ENCODE data around the gene PSMD12.

DNA sequence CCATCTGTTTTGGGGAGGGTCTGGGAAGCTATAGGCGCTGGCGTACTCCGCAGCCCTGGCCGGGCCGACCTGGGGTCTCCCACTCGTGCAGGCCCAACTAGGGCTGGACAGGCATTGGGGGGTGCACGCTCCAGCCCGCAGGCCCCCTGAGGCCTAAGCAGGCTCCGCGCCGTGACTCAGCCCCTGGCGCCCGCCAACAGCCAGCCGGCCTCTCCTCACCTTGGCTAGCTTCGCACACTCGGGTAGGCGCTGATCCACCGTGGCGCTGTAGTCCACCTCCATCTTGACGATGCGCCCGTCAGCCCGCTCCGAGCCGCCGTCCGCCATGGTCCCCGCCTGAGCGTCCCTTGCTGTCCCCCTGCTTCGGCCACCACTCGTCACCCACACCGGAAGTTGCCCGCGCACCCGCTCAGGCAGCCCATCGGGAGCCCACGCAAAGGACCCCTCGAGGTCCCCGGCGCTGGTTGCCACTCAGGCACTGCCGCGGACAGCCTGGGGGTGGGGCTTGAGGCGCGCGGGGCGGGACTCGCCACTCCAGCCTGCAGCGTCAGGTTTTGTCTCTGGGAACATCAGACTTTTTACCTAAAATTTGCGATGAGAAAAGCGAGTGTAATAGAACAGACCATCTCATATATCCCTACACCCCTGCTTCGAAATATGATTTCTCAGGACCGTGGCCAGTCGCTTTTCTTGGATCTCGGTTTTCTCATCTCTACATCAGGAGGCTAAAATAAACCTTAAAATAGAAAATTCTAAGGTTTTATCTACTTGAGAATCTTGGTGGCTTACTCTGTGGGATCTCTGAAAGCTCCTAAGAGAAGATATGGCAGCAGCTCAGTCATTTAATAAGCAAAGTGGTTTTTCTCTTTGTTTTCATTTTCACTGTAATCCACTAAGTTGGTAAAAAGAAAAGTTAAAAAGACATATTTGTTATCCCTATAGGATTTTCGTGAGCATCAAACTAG lies at the start of gene PSMD12:
- TF ChIP-seq, protein P1, sequence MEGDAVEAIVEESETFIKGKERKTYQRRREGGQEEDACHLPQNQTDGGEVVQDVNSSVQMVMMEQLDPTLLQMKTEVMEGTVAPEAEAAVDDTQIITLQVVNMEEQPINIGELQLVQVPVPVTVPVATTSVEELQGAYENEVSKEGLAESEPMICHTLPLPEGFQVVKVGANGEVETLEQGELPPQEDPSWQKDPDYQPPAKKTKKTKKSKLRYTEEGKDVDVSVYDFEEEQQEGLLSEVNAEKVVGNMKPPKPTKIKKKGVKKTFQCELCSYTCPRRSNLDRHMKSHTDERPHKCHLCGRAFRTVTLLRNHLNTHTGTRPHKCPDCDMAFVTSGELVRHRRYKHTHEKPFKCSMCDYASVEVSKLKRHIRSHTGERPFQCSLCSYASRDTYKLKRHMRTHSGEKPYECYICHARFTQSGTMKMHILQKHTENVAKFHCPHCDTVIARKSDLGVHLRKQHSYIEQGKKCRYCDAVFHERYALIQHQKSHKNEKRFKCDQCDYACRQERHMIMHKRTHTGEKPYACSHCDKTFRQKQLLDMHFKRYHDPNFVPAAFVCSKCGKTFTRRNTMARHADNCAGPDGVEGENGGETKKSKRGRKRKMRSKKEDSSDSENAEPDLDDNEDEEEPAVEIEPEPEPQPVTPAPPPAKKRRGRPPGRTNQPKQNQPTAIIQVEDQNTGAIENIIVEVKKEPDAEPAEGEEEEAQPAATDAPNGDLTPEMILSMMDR (IDR thresholded peaks at IDR 0.05) = no peak
- no peak for TF ChIP-seq ZFX (IDR thresholded peaks at IDR 0.05; ENCODE audit: borderline replicate concordance)

Data from 22Rv1 (cell line).